Renal pelvis (tissue), 12 donors: ENCODE data around the gene RBM22. TPM values are rescaled to one million over a fixed set of nuclear protein-coding genes. Genes with fewer than 3 reads are reported as not detected.
"Not testable (repeated sequence)": the region's sequence is repeated elsewhere in the genome, so short reads cannot be mapped to it uniquely, and the experiment has no call there.

Experiments
- DNase-seq: peaks from one replicate; pipeline ENCODE4 v3.0.0-alpha.2; 2013
- long read RNA-seq, 16 experiments: transcript quantifications; one replicate each; lab custom pipeline, GENCODE V29; 2026
- polyA plus RNA-seq, 3 donors: library from polyadenylated mRNA; unstranded; fragments of 120-200 nt; gene quantifications; one replicate each; pipeline ENCODE4 v1.2.1, GENCODE V29; 2013; ENCODE audit not compliant: insufficient read length in 3 of 3

The RBM22 gene
- 10 to 100 TPM; 69.8 to 88.6 (median 78.0) TPM for polyA plus RNA-seq
- long read RNA-seq, donor 1, transcript RBM22-208 (7 exons, 989 nt): minor isoform, 5 of 16 reads
- long read RNA-seq, donor 1, transcript RBM22-201 (11 exons, 2,342 nt): major isoform, 9 of 16 reads
- long read RNA-seq, donor 1, partial matches to known transcripts: 0 of 16 reads
- long read RNA-seq, donor 1, other reads (novel, unspliced or antisense): 0 of 16 reads
- long read RNA-seq, donor 2, transcript RBM22-201 (11 exons, 2,342 nt): major isoform, 18 of 28 reads
- long read RNA-seq, donor 2, partial matches to known transcripts: 5 of 28 reads
- long read RNA-seq, donor 2, other reads (novel, unspliced or antisense): 0 of 28 reads
- long read RNA-seq, donor 3, transcript RBM22-201 (11 exons, 2,342 nt): major isoform, 5 of 12 reads
- long read RNA-seq, donor 3, partial matches to known transcripts: 0 of 12 reads
- long read RNA-seq, donor 3, other reads (novel, unspliced or antisense): 0 of 12 reads
- long read RNA-seq, donor 4, transcript RBM22-201 (11 exons, 2,342 nt): major isoform, 18 of 23 reads
- long read RNA-seq, donor 4, partial matches to known transcripts: 0 of 23 reads
- long read RNA-seq, donor 4, other reads (novel, unspliced or antisense): 0 of 23 reads
- long read RNA-seq, donor 5, transcript RBM22-201 (11 exons, 2,342 nt): major isoform, 8 of 13 reads
- long read RNA-seq, donor 5, partial matches to known transcripts: 0 of 13 reads
- long read RNA-seq, donor 5, other reads (novel, unspliced or antisense): 0 of 13 reads
- long read RNA-seq, donor 6, transcript RBM22-204 (4 exons, 2,067 nt): minor isoform, 5 of 27 reads
- long read RNA-seq, donor 6, transcript RBM22-201 (11 exons, 2,342 nt): major isoform, 11 of 27 reads
- long read RNA-seq, donor 6, partial matches to known transcripts: 5 of 27 reads
- long read RNA-seq, donor 6, other reads (novel, unspliced or antisense): 0 of 27 reads
- long read RNA-seq, donor 7, transcript RBM22-201 (11 exons, 2,342 nt): major isoform, 9 of 30 reads
- long read RNA-seq, donor 7, partial matches to known transcripts: 14 of 30 reads
- long read RNA-seq, donor 7, other reads (novel, unspliced or antisense): 0 of 30 reads
- long read RNA-seq, donor 8, transcript RBM22-201 (11 exons, 2,342 nt): major isoform, 10 of 16 reads
- long read RNA-seq, donor 8, partial matches to known transcripts: 0 of 16 reads
- long read RNA-seq, donor 8, other reads (novel, unspliced or antisense): 0 of 16 reads
- long read RNA-seq, donor 9, transcript RBM22-208 (7 exons, 989 nt): minor isoform, 5 of 28 reads
- long read RNA-seq, donor 9, transcript RBM22-201 (11 exons, 2,342 nt): major isoform, 22 of 28 reads
- long read RNA-seq, donor 9, partial matches to known transcripts: 0 of 28 reads
- long read RNA-seq, donor 9, other reads (novel, unspliced or antisense): 0 of 28 reads
- long read RNA-seq, donor 10, transcript RBM22-201 (11 exons, 2,342 nt): major isoform, 11 of 23 reads
- long read RNA-seq, donor 10, transcript RBM22-208 (7 exons, 989 nt): minor isoform, 9 of 23 reads
- long read RNA-seq, donor 10, partial matches to known transcripts: 0 of 23 reads
- long read RNA-seq, donor 10, other reads (novel, unspliced or antisense): 0 of 23 reads
- long read RNA-seq, donor 11, transcript RBM22-201 (11 exons, 2,342 nt): major isoform, 9 of 20 reads
- long read RNA-seq, donor 11, partial matches to known transcripts: 5 of 20 reads
- long read RNA-seq, donor 11, other reads (novel, unspliced or antisense): 0 of 20 reads
- long read RNA-seq, donor 12, transcript RBM22-201 (11 exons, 2,342 nt): major isoform, 24 of 37 reads
- long read RNA-seq, donor 12, partial matches to known transcripts: 5 of 37 reads
- long read RNA-seq, donor 12, other reads (novel, unspliced or antisense): 0 of 37 reads
- long read RNA-seq, donor 13, transcript RBM22-201 (11 exons, 2,342 nt): minor isoform, 5 of 27 reads
- long read RNA-seq, donor 13, transcript RBM22-204 (4 exons, 2,067 nt): major isoform, 9 of 27 reads
- long read RNA-seq, donor 13, partial matches to known transcripts: 10 of 27 reads
- long read RNA-seq, donor 13, other reads (novel, unspliced or antisense): 0 of 27 reads
- long read RNA-seq, donor 14, transcript RBM22-204 (4 exons, 2,067 nt): major isoform, 11 of 36 reads
- long read RNA-seq, donor 14, partial matches to known transcripts: 20 of 36 reads
- long read RNA-seq, donor 14, other reads (novel, unspliced or antisense): 0 of 36 reads
- long read RNA-seq, donor 15, transcript RBM22-201 (11 exons, 2,342 nt): major isoform, 21 of 30 reads
- long read RNA-seq, donor 15, transcript RBM22-208 (7 exons, 989 nt): minor isoform, 6 of 30 reads
- long read RNA-seq, donor 15, partial matches to known transcripts: 0 of 30 reads
- long read RNA-seq, donor 15, other reads (novel, unspliced or antisense): 0 of 30 reads
- long read RNA-seq, donor 16, transcript RBM22-201 (11 exons, 2,342 nt): major isoform, 18 of 22 reads
- long read RNA-seq, donor 16, partial matches to known transcripts: 0 of 22 reads
- long read RNA-seq, donor 16, other reads (novel, unspliced or antisense): 0 of 22 reads

GRCh38 chr5:150700594-150701377 lies at the start of gene RBM22:
Gene RBM22, minus strand, starts transcription at chr5:150701062. Its CDS starts 77 bp downstream, at chr5:150700985.
- peak; percentile 95 for DNase-seq

GRCh38 chr5:150750469-150750868 lies 49.6 kb upstream of the RBM22 start:
- no peak for DNase-seq

GRCh38 chr5:150743142-150743488 lies 42.3 kb upstream of the RBM22 start:
- not testable (repeated sequence) for DNase-seq

- DNase-seq: not testable (repeated sequence)
These were observed 41.7 kb upstream of the RBM22 start for GRCh38 chr5:150742455-150743141.

- DNase-seq: no peak
These were observed 40.1 kb upstream of the RBM22 start for GRCh38 chr5:150740992-150741391.

- no peak for DNase-seq
These were observed 38.0 kb upstream of the RBM22 start for GRCh38 chr5:150738862-150739261.

GRCh38 chr5:150734579-150735384 lies 33.9 kb upstream of the RBM22 start:
- no peak for DNase-seq

GRCh38 chr5:150731669-150732242 lies 30.9 kb upstream of the RBM22 start:
- DNase-seq: no peak

GRCh38 chr5:150729859-150730258 lies 29.0 kb upstream of the RBM22 start:
- no peak for DNase-seq

GRCh38 chr5:150723845-150724244 lies 23.0 kb upstream of the RBM22 start:
- DNase-seq: no peak

GRCh38 chr5:150710165-150710564 lies 9.3 kb upstream of the RBM22 start:
- DNase-seq: no peak

GRCh38 chr5:150706776-150707390 lies 6.0 kb upstream of the RBM22 start:
- DNase-seq: no peak

GRCh38 chr5:150703762-150704161 lies 2.9 kb upstream of the RBM22 start:
- DNase-seq: no peak

GRCh38 chr5:150700246-150700593 lies 642 bp downstream of the RBM22 start:
- DNase-seq: no peak

- DNase-seq: no peak
These were observed 6.2 kb downstream of the RBM22 start for GRCh38 chr5:150694612-150695011.

- DNase-seq: no peak
These were observed 8.6 kb downstream of the RBM22 start for GRCh38 chr5:150692276-150692675.
